SK-N-SH (cell line): Measurements from ENCODE around the gene CRYBG3. TPM values are rescaled to one million over a fixed set of nuclear protein-coding genes. Genes with fewer than 3 reads are reported as not detected.

Experiments
- CTCF ChIA-PET: fragments of 300-600, 350-600 bp; formaldehyde crosslinking; extraction: SDS; loops from one replicate; lab custom pipeline; 2021; lab: Yijun Ruan, JAX
- POLR2A ChIA-PET: fragments of 350-600 bp; sonication (Branson Sonifier 250); formaldehyde crosslinking; extraction: SDS; loops from one replicate; lab custom pipeline; 2020; ENCODE audit warnings: antibody characterized with exemption, inconsistent platforms; lab: Yijun Ruan, JAX
- DNase-seq: peaks from one replicate; pipeline ENCODE4 v3.0.0; 2012
- H2AFZ ChIP-seq: fragments of 200-600 bp; sonication (generic); 2 replicates; pipeline ENCODE4 v1.8.1; 2016; ENCODE audit warnings: antibody characterized with exemption, mild to moderate bottlenecking, low read depth
- H3F3A ChIP-seq: fragments of 200-600 bp; sonication (generic); replicated peaks from 2 replicates; pipeline ENCODE3; 2016; ENCODE audit warnings: antibody characterized with exemption, mild to moderate bottlenecking; ENCODE audit not compliant: insufficient read depth
- H3K27ac ChIP-seq, 2 experiments: fragments of 200-500 bp in 1 of 2; fragments of 200-600 bp in 1 of 2; sonication (Bioruptor generic) in 1 of 2; sonication (generic), shearing (Covaris generic) in 1 of 2; 2 replicates each; pipeline versions ENCODE4 v1.5.1 to v1.6.1; 2014 to 2016; ENCODE audit warnings: low read depth in 2 of 2, inconsistent platforms in 1 of 2, low read length in 1 of 2, mild to moderate bottlenecking in 1 of 2, mixed read lengths in 1 of 2
- H3K27me3 ChIP-seq: fragments of 200-600 bp; sonication (generic), shearing (Covaris generic); 2 replicates; pipeline ENCODE4 v1.6.1; 2016; ENCODE audit warnings: mixed run types; ENCODE audit not compliant: insufficient read depth
- H3K36me3 ChIP-seq, 2 experiments: fragments of 200-500 bp in 1 of 2; fragments of 200-600 bp in 1 of 2; sonication (Bioruptor generic) in 1 of 2; sonication (generic) in 1 of 2; replicated peaks in 1 of 2; 2 replicates each; pipeline versions ENCODE3 to v1.5.1; 2014 to 2016; ENCODE audit warnings: low read length in 1 of 2, mild to moderate bottlenecking in 1 of 2; ENCODE audit not compliant: insufficient read depth in 2 of 2, control insufficient read depth in 1 of 2
- H3K4me1 ChIP-seq, 2 experiments: fragments of 200-500 bp in 1 of 2; fragments of 200-600 bp in 1 of 2; sonication (Bioruptor generic) in 1 of 2; sonication (generic), shearing (Covaris generic) in 1 of 2; 2 replicates each; pipeline versions ENCODE4 v1.5.1 to v1.6.1; 2014 to 2016; ENCODE audit warnings: low read depth in 1 of 2, low read length in 1 of 2, mixed run types in 1 of 2; ENCODE audit not compliant: insufficient read depth in 2 of 2, control insufficient read depth in 1 of 2
- H3K4me2 ChIP-seq: fragments of 200-600 bp; sonication (generic), shearing (Covaris generic); 2 replicates; pipeline ENCODE4 v1.6.1; 2017; ENCODE audit warnings: mixed run types
- H3K4me3 ChIP-seq, 2 experiments: fragments of 200-500 bp in 1 of 2; fragments of 200-600 bp in 1 of 2; sonication (Bioruptor generic) in 1 of 2; sonication (generic), shearing (Covaris generic) in 1 of 2; 2 replicates each; pipeline versions ENCODE4 v1.5.1 to v1.8.1; 2014 to 2016; ENCODE audit warnings: low read depth in 2 of 2, inconsistent platforms in 1 of 2, low read length in 1 of 2, mild to moderate bottlenecking in 1 of 2, mixed read lengths in 1 of 2, moderate library complexity in 1 of 2
- H3K79me2 ChIP-seq: fragments of 200-600 bp; sonication (generic); 2 replicates; pipeline ENCODE4 v1.8.1; 2017; ENCODE audit warnings: mild to moderate bottlenecking; ENCODE audit not compliant: insufficient read depth
- H3K9ac ChIP-seq: fragments of 200-600 bp; sonication (generic); 2 replicates; pipeline ENCODE4 v1.6.1; 2017; ENCODE audit warnings: mixed run types
- H3K9me2 ChIP-seq: fragments of 200-600 bp; sonication (generic); 2 replicates; pipeline ENCODE4 v1.6.1; 2017; ENCODE audit warnings: mixed run types
- H3K9me3 ChIP-seq: fragments of 200-600 bp; sonication (generic); 2 replicates; pipeline ENCODE4 v1.6.1; 2017; ENCODE audit warnings: mixed run types, mild to moderate bottlenecking, moderate library complexity
- H4K20me1 ChIP-seq: fragments of 200-600 bp; sonication (generic); 2 replicates; pipeline ENCODE4 v1.6.1; 2017; ENCODE audit warnings: mild to moderate bottlenecking, mixed run types; ENCODE audit not compliant: insufficient read depth
- CHD2 ChIP-seq: fragments of 150-350 bp; IDR thresholded peaks from 2 replicates; pipeline ENCODE4 v1.6.1; 2018; ENCODE audit warnings: low read length; ENCODE audit not compliant: partially characterized antibody
- ELF1 ChIP-seq: IDR thresholded peaks from 2 replicates; pipeline ENCODE4 v1.4.0; 2012
- EP300 ChIP-seq, 2 experiments: IDR thresholded peaks; 2 replicates each; pipeline versions ENCODE4 v1.4.0 to v1.6.1; 2012; ENCODE audit warnings: borderline replicate concordance in 1 of 2, low read depth in 1 of 2, low read length in 1 of 2
- EZH2phosphoT487 ChIP-seq: fragments of 200-600 bp; sonication (generic); IDR thresholded peaks from 2 replicates; pipeline ENCODE4 v1.6.1; 2017; ENCODE audit warnings: low read depth, mixed run types, mild to moderate bottlenecking, antibody characterized with exemption, moderate library complexity, borderline replicate concordance
- GABPA ChIP-seq: IDR thresholded peaks from 2 replicates; pipeline ENCODE4 v1.4.0; 2012; ENCODE audit warnings: low read depth, mild to moderate bottlenecking
- GATA2 ChIP-seq: sonication (generic); formaldehyde crosslinking; IDR thresholded peaks from 2 replicates; pipeline ENCODE4 v1.5.0; 2020; ENCODE audit warnings: mild to moderate bottlenecking, missing genetic modification reagents
- MXI1 ChIP-seq: IDR thresholded peaks from 2 replicates; pipeline ENCODE4 v1.6.1; 2012; ENCODE audit warnings: mild to moderate bottlenecking, low read depth, low read length, improper control_type of control experiment
- NRF1 ChIP-seq: IDR thresholded peaks from 2 replicates; pipeline ENCODE4 v1.6.1; 2012; ENCODE audit warnings: low read depth, mild to moderate bottlenecking, low read length
- POLR2AphosphoS5 ChIP-seq: IDR thresholded peaks from 2 replicates; pipeline ENCODE4 v1.6.1; 2012; ENCODE audit warnings: low read depth, low read length
- RAD21 ChIP-seq: IDR thresholded peaks from 2 replicates; pipeline ENCODE4 v1.6.1; 2012; ENCODE audit warnings: mild to moderate bottlenecking, low read length
- RCOR1 ChIP-seq: fragments of 150-350 bp; IDR thresholded peaks from 2 replicates; pipeline ENCODE4 v1.6.1; 2017; ENCODE audit warnings: antibody characterized with exemption, low read length
- RXRA ChIP-seq: IDR thresholded peaks from 2 replicates; pipeline ENCODE4 v1.4.0; 2012; ENCODE audit warnings: low read depth, mild to moderate bottlenecking, borderline replicate concordance
- SIN3A ChIP-seq: IDR thresholded peaks from 2 replicates; pipeline ENCODE4 v1.6.1; 2012; ENCODE audit warnings: low read depth, mild to moderate bottlenecking, low read length, moderate library complexity, borderline replicate concordance
- TCF12 ChIP-seq: IDR thresholded peaks from 2 replicates; pipeline ENCODE4 v1.4.0; 2012
- WGBS: methylation state at CpG from one replicate; pipeline ENCODE4 v1.1.6; 2017; ENCODE audit warnings: low lambda C conversion rate; 5-methylcytosine and 5-hydroxymethylcytosine counted together
- polyA plus RNA-seq, 3 experiments: library from polyadenylated mRNA; depleted of rRNA; stranded (reverse); fragments of >200 nt; gene quantifications; 2 replicates each; pipeline ENCODE4 v1.2.3, GENCODE V29; 2012
- TF ChIP-seq, protein P1 (sequence below): IDR thresholded peaks from 2 replicates; pipeline ENCODE4 v1.4.0; 2012; ENCODE audit warnings: low read depth
- TF ChIP-seq, protein P2 (sequence below): IDR thresholded peaks from 2 replicates; pipeline ENCODE4; 2012
- TF ChIP-seq, protein P3 (sequence below): fragments of 150-350 bp; IDR thresholded peaks from 2 replicates; pipeline ENCODE4 v1.6.1; 2016; ENCODE audit warnings: mild to moderate bottlenecking, low read depth, low read length
- TF ChIP-seq, protein P4 (sequence below): IDR thresholded peaks from 2 replicates; pipeline ENCODE4 v1.6.1; 2012; ENCODE audit warnings: mild to moderate bottlenecking, low read depth, low read length, moderate library complexity

CRYBG3 gene
- polyA plus RNA-seq, 1 of the 3 experiments (the other 2 are of a cell fraction), result 2.4 TPM

DNA sequence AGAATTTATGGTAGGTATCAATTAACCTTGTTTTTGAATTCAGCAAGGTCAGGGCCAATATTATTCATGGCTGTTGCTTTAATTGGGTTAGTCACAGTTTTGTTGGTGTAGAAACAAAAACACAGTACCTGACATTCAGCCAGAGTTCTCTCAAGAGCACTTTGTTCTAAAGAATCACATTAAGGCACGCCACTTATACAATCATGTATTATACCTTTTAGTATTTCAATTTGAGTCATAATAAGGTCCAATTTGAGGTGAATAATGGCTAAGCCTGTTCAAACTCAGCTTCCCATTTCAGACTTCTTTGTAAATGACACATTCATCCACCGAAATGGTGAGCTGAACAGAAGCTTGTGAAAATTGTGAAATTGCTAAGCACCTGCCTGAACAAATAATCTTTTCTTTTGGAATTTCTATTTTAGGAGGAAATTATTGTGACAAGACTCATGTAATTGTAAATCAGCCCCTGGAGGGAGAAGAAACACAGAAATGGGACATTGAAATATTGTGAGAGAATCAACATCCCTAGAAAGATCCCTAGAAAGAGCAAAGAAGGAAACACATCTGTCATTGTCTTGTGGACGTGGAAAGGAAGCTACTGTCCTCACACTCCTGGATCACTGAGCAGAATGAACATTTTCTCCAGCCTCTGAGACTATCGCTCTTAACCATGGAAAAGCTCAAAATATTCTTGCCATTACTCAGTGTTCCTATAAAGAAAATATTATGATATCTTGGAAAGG lies 121.2 kb downstream of the CRYBG3 start:
- POLR2A ChIA-PET, result no interaction called here

DNA sequence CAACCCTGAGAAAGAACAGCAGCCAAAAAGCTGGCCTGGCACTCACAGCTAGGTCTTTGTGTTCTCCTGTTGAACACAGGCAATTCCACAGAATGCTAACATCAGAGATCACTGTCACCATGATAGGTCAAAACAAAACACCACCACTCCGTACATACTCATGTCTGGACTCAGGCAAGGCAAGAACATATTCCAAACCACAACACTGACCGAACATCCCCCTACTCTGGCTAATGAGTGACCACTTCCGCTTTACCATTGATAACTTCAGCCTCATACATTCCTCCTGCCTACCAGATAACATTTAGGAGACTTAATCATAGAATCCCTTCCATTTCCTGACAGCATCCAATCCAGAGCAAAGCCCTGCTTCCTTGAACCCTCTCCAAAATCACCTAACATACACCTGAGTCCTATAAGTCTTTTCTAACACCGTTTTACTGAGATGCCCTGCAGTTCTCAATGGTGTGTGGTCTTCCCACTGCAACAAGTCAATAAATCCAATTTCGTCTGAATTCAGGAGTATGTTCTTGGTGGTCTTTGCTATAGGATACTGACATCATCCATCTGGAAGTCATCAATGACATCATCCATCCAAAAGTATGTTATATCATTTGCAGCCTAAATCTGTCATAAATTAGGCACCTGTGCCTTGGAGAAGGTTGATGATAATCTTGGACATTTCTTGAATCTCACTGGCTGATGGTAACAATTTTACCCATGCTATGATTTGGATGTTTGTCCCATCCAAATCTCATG lies 126.7 kb downstream of the CRYBG3 start:
- no peak for DNase-seq
- H3K9ac ChIP-seq, result no peak overlapping the region
- no peaks in the 10 kb centered on the region for H3F3A ChIP-seq
- peaks cover 51 to 94% of the 10 kb centered on the region in 2 experiments for H3K36me3 ChIP-seq
- POLR2A ChIA-PET, result no interaction called here
- CTCF ChIA-PET, result no interaction called here
- no peak overlapping the region for H2AFZ ChIP-seq
- H3K4me2 ChIP-seq, result no peak overlapping the region
- H3K27me3 ChIP-seq, result no peaks in the 10 kb centered on the region
- no peaks in the 10 kb centered on the region for H3K9me2 ChIP-seq
- 98% methylated on average over 5 of the region's 5 CpGs for WGBS
- no peaks in the 10 kb centered on the region; a peak in 1 of 4 replicates for H3K4me1 ChIP-seq
- no peaks in the 10 kb centered on the region for H3K9me3 ChIP-seq
- H3K27ac ChIP-seq, result no peak overlapping the region
- H3K4me3 ChIP-seq, result no peak overlapping the region
- H4K20me1 ChIP-seq, result no peaks in the 10 kb centered on the region
- H3K79me2 ChIP-seq, result no peaks in the 10 kb centered on the region
- no peak for TF ChIP-seq CHD2
- no peak for TF ChIP-seq EZH2phosphoT487
- TF ChIP-seq EP300 (IDR thresholded peaks at IDR 0.05; ENCODE audit: borderline replicate concordance in 1 of 2, low read depth in 1 of 2, low read length in 1 of 2), result no peak
- no peak for TF ChIP-seq GATA2 (CRISPR knock-in tag)
- no peak for TF ChIP-seq SIN3A
- no peak for TF ChIP-seq TCF12
- no peak for TF ChIP-seq RCOR1
- no peak for TF ChIP-seq GABPA
- TF ChIP-seq, protein P1, sequence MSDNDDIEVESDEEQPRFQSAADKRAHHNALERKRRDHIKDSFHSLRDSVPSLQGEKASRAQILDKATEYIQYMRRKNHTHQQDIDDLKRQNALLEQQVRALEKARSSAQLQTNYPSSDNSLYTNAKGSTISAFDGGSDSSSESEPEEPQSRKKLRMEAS, result no peak
- TF ChIP-seq, protein P2, sequence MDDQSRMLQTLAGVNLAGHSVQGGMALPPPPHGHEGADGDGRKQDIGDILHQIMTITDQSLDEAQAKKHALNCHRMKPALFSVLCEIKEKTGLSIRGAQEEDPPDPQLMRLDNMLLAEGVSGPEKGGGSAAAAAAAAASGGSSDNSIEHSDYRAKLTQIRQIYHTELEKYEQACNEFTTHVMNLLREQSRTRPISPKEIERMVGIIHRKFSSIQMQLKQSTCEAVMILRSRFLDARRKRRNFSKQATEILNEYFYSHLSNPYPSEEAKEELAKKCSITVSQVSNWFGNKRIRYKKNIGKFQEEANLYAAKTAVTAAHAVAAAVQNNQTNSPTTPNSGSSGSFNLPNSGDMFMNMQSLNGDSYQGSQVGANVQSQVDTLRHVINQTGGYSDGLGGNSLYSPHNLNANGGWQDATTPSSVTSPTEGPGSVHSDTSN, result no peak
- TF ChIP-seq MXI1, result no peak
- TF ChIP-seq ELF1, result no peak
- TF ChIP-seq, protein P3, sequence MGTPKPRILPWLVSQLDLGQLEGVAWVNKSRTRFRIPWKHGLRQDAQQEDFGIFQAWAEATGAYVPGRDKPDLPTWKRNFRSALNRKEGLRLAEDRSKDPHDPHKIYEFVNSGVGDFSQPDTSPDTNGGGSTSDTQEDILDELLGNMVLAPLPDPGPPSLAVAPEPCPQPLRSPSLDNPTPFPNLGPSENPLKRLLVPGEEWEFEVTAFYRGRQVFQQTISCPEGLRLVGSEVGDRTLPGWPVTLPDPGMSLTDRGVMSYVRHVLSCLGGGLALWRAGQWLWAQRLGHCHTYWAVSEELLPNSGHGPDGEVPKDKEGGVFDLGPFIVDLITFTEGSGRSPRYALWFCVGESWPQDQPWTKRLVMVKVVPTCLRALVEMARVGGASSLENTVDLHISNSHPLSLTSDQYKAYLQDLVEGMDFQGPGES, result no peak
- no peak for TF ChIP-seq POLR2AphosphoS5
- no peak for TF ChIP-seq RAD21
- TF ChIP-seq RXRA, result no peak

More for the DNA sequence above, 121.2 kb downstream of the CRYBG3 start:
- CTCF ChIA-PET, result interaction anchor here (0.7 to 1.1 kb wide), 2 partner anchors 23 to 43 kb away, joined by 3 to 4 read pairs; no protein-coding TSS in a partner anchor
- 95% methylated on average over 4 of the region's 4 CpGs for WGBS
- no peaks in the 10 kb centered on the region for H3K4me1 ChIP-seq
- no peaks in the 10 kb centered on the region for H3F3A ChIP-seq
- H4K20me1 ChIP-seq, result no peaks in the 10 kb centered on the region
- H3K27me3 ChIP-seq, result no peaks in the 10 kb centered on the region
- H3K9me2 ChIP-seq, result no peaks in the 10 kb centered on the region
- peaks cover 49 to 77% of the 10 kb centered on the region in 2 experiments for H3K36me3 ChIP-seq
- no peak for TF ChIP-seq NRF1
- TF ChIP-seq, protein P4, sequence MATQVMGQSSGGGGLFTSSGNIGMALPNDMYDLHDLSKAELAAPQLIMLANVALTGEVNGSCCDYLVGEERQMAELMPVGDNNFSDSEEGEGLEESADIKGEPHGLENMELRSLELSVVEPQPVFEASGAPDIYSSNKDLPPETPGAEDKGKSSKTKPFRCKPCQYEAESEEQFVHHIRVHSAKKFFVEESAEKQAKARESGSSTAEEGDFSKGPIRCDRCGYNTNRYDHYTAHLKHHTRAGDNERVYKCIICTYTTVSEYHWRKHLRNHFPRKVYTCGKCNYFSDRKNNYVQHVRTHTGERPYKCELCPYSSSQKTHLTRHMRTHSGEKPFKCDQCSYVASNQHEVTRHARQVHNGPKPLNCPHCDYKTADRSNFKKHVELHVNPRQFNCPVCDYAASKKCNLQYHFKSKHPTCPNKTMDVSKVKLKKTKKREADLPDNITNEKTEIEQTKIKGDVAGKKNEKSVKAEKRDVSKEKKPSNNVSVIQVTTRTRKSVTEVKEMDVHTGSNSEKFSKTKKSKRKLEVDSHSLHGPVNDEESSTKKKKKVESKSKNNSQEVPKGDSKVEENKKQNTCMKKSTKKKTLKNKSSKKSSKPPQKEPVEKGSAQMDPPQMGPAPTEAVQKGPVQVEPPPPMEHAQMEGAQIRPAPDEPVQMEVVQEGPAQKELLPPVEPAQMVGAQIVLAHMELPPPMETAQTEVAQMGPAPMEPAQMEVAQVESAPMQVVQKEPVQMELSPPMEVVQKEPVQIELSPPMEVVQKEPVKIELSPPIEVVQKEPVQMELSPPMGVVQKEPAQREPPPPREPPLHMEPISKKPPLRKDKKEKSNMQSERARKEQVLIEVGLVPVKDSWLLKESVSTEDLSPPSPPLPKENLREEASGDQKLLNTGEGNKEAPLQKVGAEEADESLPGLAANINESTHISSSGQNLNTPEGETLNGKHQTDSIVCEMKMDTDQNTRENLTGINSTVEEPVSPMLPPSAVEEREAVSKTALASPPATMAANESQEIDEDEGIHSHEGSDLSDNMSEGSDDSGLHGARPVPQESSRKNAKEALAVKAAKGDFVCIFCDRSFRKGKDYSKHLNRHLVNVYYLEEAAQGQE, result no peak
- TF ChIP-seq SIN3A, result no peak
- H3K27ac ChIP-seq, result no peak overlapping the region
- H3K9ac ChIP-seq, result no peak overlapping the region
- no peak overlapping the region for H3K4me3 ChIP-seq
- H2AFZ ChIP-seq, result no peak overlapping the region
- no peak for DNase-seq
- H3K9me3 ChIP-seq, result no peaks in the 10 kb centered on the region
- no peak overlapping the region for H3K4me2 ChIP-seq
- H3K79me2 ChIP-seq, result no peaks in the 10 kb centered on the region
